Uterus (tissue), 4 donors: ENCODE measurements around the gene TUB. TPM values are rescaled to one million over a fixed set of nuclear protein-coding genes. Genes with fewer than 3 reads are reported as not detected.

Experiments used
- DNase-seq, 2 donors: peaks; one replicate each; pipeline ENCODE4 v3.0.0-alpha.2; 2019 to 2020
- H3K27ac ChIP-seq, 2 donors: fragments of 200-600 bp; sonication (generic); 1 replicate in 1 of 2; 2 replicates in 1 of 2; pipeline ENCODE4 v1.5.1; 2016 to 2018
- H3K27me3 ChIP-seq, 2 donors: fragments of 200-600 bp; sonication (generic); one replicate each; pipeline ENCODE4 v1.5.1; 2018 to 2019; ENCODE audit warnings: control low read depth in 1 of 2
- H3K36me3 ChIP-seq, 2 donors: fragments of 200-600 bp; sonication (generic); one replicate each; pipeline ENCODE4 v1.5.1; 2019; ENCODE audit warnings: control low read depth in 1 of 2
- H3K4me1 ChIP-seq, 2 donors: fragments of 200-600 bp; sonication (generic); one replicate each; pipeline ENCODE4 v1.5.1; 2018 to 2019; ENCODE audit warnings: control low read depth in 1 of 2
- H3K4me3 ChIP-seq, 2 donors: fragments of 200-600 bp; sonication (generic); 1 replicate in 1 of 2; 2 replicates in 1 of 2; pipeline ENCODE4 v1.5.1; 2018 to 2019; ENCODE audit warnings: mild to moderate bottlenecking in 1 of 2
- H3K9me3 ChIP-seq, 2 donors: fragments of 200-600 bp; sonication (generic); one replicate each; pipeline ENCODE4 v1.5.1; 2019; ENCODE audit warnings: control low read depth in 1 of 2
- POLR2A ChIP-seq, 2 donors: fragments of 450-650 bp; IDR thresholded peaks; one replicate each; pipeline ENCODE4 v1.6.1; 2016; ENCODE audit warnings: antibody characterized with exemption in 2 of 2, mild to moderate bottlenecking in 1 of 2, moderate library complexity in 1 of 2
- intact Hi-C: fragments of 100-400 bp; cut with DNase I; formaldehyde crosslinking; loops from one replicate; pipeline ENCODE4 v1.15.1; 2023; ENCODE audit warnings: low total_unique reads
- total RNA-seq, 4 donors: library from RNA; depleted of rRNA in 3 of 4; stranded (reverse); fragments of >200 nt in 3 of 4; gene quantifications; one replicate each; pipeline versions ENCODE4 v1.1.0 to v1.2.4, GENCODE V29; 2014 to 2023
- TF ChIP-seq, protein P1 (sequence below), 4 experiments: fragments of 200-600 bp in 2 of 4; fragments of 450-650 bp in 2 of 4; sonication (generic) in 2 of 4; IDR thresholded peaks; one replicate each; pipeline ENCODE4 v1.5.1; 2016 to 2019; ENCODE audit warnings: antibody characterized with exemption in 4 of 4, mild to moderate bottlenecking in 2 of 4, moderate library complexity in 1 of 4
- donor health status: DM: yes; HTN: yes; CAD: no.

TUB gene
- total RNA-seq, 4 donors from 2014 or later = 12.6 to 57.4 (median 37.8) TPM

DNA sequence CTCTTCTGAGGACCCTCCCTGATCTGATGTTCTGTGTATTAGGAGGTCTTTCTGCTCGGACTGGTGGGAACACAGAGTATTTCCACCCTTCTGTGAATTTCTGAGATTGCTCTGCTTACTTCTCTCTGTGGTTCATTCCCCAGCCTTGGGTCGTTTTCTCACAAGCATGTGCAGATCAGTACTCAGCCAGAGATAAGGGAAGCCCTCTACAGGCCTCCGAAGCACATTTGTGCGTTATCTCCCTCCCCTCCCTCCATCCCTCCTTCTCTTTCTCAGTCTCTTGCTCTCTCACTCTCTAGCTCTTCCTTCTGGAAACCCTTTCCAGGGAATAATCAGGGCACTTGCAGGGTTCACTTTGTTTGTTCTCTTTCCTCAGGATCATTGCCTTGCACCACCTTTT, 35.2 kb upstream of the TUB start:
- no peak for DNase-seq
- Histone ChIP-seq H3K4me1 (no peaks in the 10 kb centered on the region), H3K27me3 (no peaks in the 10 kb centered on the region), H3K9me3 (no peaks in the 10 kb centered on the region), H3K27ac (no peak overlapping the region), H3K4me3 (no peak overlapping the region), H3K36me3 (no peaks in the 10 kb centered on the region)
- TF ChIP-seq, protein P1, sequence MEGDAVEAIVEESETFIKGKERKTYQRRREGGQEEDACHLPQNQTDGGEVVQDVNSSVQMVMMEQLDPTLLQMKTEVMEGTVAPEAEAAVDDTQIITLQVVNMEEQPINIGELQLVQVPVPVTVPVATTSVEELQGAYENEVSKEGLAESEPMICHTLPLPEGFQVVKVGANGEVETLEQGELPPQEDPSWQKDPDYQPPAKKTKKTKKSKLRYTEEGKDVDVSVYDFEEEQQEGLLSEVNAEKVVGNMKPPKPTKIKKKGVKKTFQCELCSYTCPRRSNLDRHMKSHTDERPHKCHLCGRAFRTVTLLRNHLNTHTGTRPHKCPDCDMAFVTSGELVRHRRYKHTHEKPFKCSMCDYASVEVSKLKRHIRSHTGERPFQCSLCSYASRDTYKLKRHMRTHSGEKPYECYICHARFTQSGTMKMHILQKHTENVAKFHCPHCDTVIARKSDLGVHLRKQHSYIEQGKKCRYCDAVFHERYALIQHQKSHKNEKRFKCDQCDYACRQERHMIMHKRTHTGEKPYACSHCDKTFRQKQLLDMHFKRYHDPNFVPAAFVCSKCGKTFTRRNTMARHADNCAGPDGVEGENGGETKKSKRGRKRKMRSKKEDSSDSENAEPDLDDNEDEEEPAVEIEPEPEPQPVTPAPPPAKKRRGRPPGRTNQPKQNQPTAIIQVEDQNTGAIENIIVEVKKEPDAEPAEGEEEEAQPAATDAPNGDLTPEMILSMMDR (IDR thresholded peaks at IDR 0.05) = no peak
- no peak for TF ChIP-seq POLR2A (IDR thresholded peaks at IDR 0.05)
- intact Hi-C loops = no loop called here

GRCh38 chr11:8047382-8047781, 33.6 kb upstream of the TUB start:
- Histone ChIP-seq H3K4me1 (no peaks in the 10 kb centered on the region), H3K4me3 (no peak overlapping the region), H3K27me3 (no peaks in the 10 kb centered on the region), H3K9me3 (no peaks in the 10 kb centered on the region), H3K27ac (no peak overlapping the region), H3K36me3 (no peaks in the 10 kb centered on the region)
- intact Hi-C loops = no loop called here
- DNase-seq = no peak
- TF ChIP-seq, protein P1 (IDR thresholded peaks at IDR 0.05) = no peak
- TF ChIP-seq POLR2A (IDR thresholded peaks at IDR 0.05) = no peak

DNA sequence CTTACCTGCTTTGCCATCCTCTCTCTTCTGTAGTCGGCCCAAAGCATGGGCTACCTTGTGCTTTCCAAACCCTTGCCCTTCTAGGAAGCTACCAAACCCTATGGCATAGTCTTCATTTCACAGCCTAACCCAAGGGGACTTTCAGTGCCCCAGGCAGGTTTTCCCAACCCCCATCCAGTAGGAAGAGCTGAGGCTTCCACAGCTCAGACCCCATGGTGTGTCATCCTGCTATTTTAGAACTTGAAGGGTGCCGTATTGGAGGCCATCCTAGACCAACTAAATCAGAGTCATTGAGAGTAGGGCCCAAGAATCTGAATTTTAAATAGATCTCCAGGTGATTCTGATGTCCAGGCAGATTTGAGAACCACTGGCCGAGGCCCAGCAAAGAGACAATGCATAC, 31.9 kb upstream of the TUB start:
- TF ChIP-seq, protein P1 (IDR thresholded peaks at IDR 0.05) = no peak
- intact Hi-C loops = no loop called here
- Histone ChIP-seq H3K36me3 (no peaks in the 10 kb centered on the region), H3K27ac (no peak overlapping the region), H3K27me3 (no peaks in the 10 kb centered on the region), H3K9me3 (no peaks in the 10 kb centered on the region), H3K4me3 (no peak overlapping the region), H3K4me1 (no peaks in the 10 kb centered on the region)
- no peak for DNase-seq

DNA sequence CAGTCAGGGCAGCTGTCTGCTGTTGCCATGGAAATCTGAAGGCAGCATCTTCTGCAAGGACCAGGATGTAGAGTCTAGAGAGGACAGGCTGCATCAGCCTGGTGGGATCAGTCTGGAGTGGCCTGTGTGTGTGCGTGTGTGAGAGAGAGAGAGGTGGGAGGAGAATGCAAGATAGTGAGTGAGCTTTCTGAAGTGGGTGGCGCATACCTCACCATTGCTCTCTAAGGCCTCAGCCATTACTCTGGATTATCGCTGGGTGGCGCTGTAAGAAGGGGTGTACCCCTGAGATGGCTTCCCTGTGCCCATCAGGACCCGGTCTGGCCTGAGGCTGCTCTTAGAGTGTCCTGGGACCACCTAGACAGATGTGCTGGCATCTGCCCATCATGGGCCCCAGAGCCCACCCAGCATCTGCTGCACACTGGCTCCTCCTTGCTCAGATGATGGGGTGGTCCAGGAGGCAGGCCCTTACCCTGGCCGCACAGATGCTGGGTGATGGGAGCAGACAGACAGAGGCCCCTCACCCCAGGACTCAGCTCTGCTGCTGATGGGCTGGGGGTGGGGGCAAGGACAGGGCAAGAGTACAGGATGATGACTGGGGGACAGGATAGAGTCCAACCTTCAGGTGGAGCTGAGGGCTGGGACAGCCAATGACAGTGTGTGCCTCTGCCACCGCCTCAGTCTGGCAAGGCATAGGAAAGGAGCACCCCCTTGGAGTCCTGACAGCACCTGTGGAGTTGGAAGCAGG, 25.7 kb upstream of the TUB start:
- Histone ChIP-seq H3K4me1 (peaks cover 16 to 32% of the 10 kb centered on the region in 2 donors), H3K9me3 (no peaks in the 10 kb centered on the region), H3K27ac (peak overlapping the region; percentile 92), H3K4me3 (no peak overlapping the region), H3K36me3 (no peaks in the 10 kb centered on the region), H3K27me3 (no peaks in the 10 kb centered on the region)
- intact Hi-C loops = no loop called here
- DNase-seq = peak in 1 of 2 donors; percentile 16
- no peak for TF ChIP-seq POLR2A (IDR thresholded peaks at IDR 0.05)
- TF ChIP-seq, protein P1 (IDR thresholded peaks at IDR 0.05) = no peak

DNA sequence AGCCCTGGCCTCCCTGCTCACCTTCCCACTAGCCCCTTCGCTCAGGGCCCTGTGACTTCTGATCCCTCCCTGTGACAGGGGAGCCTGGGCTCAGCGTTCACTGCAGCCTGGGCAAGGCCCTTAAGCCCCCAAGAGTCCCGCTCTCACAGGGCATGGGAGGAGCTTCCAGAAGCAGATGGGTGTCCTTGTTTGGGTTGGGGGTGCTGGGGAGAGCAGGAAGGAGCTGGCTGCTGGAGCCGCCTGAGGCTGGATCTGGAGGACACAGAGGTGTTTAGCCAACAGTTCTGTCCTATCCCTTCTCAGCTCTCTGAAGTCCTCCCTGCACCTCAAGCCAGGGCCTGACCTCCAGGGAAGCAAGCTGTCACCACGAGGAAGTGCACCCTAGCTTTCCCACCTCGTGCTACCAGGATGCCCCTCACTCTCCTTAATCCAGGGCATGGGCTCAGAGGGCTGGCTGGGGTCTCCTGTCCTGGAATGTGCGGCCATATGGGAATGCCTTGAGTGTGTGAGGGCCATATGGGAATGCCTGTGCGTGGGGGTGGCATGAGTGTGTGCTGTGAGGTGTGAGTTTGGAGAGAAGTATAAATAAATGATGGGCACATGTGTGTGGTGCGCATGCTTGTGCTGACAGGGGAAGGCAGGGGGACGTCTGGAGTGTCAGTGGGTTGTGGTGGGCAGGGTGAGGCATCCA, 25.0 kb upstream of the TUB start:
- DNase-seq = peak in 1 of 2 donors; percentile 17
- intact Hi-C loops = no loop called here
- peak overlapping the region; percentile 92 for H3K27ac ChIP-seq

More for the DNA sequence above, 25.0 kb upstream of the TUB start:
- H3K36me3 ChIP-seq = no peaks in the 10 kb centered on the region
- H3K9me3 ChIP-seq = no peaks in the 10 kb centered on the region
- H3K27me3 ChIP-seq = no peaks in the 10 kb centered on the region
- no peak overlapping the region for H3K4me3 ChIP-seq
- no peak for TF ChIP-seq POLR2A (IDR thresholded peaks at IDR 0.05)
- TF ChIP-seq, protein P1 (IDR thresholded peaks at IDR 0.05) = no peak
- peaks cover 22 to 34% of the 10 kb centered on the region in 2 donors for H3K4me1 ChIP-seq
